IPS DF 4.7 (cell line): ENCODE data around the gene MCOLN1.

ENCODE experiments used
- DNase-seq: peaks from one replicate; pipeline ENCODE4 v3.0.0-alpha.2; 2013; ENCODE audit warnings: low spot score; ENCODE audit errors: extremely low read depth

Gene MCOLN1

DNA sequence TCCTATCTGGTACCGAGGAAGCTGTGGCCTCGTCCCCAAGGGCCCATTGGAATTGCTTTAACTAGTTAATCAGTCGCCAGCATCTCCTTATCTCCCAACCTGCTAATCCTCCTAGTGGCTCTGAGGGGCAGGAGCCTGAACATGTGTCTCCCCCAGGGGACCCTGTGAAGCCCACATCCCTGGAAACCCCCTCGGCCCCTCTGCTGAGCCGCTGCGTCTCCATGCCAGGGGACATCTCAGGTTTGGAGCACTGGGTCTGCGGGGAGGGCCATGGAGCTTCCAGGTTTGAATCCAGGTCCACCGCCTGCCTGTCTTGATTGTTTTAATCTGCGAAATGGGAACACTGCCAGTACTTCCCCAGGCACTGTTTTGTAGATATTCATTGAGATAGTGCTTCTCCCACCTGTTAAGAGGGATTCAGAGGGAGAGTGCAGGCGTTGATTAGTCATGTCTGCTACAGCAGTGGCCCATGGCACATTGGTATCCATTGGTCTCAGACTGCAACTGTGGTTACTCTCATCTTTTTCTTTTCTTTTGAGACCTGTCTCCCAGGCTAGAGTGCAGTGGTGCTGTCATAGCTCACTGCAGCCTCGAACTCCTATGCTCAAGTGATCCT is 19.5 kb downstream of the MCOLN1 start:
- no peak for DNase-seq

GRCh38 chr19:7542556-7543348 is 20.3 kb downstream of the MCOLN1 start:
- DNase-seq: no peak

GRCh38 chr19:7544626-7545025 is 22.2 kb downstream of the MCOLN1 start:
- no peak for DNase-seq

DNA sequence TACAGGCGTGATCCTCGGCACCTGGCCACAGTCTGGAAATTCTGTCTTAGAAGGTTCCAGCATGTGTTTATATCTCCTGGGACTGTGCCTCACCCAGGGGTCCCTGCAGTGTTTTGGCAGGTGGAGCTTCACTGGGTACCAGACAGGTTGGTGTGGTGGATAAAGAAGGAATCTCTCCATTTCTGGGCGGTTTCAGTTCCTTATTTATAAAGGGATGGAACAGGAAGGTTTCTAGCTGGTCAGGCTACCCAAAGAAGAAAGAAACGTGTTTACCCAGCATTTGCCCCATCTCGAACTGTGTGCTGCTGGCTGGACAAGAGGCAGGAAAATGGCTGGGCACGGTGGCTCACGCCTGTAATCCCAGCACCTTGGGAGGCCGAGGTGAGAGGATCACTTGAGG is 22.9 kb downstream of the MCOLN1 start:
- DNase-seq: no peak

GRCh38 chr19:7545904-7546303 is 23.5 kb downstream of the MCOLN1 start:
- no peak for DNase-seq

DNA sequence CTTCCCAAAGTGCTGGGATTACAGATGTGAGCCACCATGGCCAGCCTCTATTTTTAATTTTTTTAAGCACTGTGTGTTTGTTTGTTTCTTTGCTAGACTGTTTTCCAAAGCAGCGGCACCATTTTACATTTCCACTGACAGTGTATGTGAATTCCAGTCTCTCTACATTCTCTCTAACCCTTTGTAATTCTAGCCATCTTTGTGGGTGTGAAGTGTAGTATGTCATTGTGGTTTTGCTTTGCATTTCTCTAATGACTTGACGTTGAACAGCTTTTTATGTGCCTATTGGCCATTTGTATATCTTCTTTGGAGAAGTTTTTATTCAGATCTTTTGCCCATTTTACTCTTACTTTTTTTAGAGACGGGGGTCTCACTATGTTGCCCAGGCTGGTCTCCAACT is 24.7 kb downstream of the MCOLN1 start:
- no peak for DNase-seq

DNA sequence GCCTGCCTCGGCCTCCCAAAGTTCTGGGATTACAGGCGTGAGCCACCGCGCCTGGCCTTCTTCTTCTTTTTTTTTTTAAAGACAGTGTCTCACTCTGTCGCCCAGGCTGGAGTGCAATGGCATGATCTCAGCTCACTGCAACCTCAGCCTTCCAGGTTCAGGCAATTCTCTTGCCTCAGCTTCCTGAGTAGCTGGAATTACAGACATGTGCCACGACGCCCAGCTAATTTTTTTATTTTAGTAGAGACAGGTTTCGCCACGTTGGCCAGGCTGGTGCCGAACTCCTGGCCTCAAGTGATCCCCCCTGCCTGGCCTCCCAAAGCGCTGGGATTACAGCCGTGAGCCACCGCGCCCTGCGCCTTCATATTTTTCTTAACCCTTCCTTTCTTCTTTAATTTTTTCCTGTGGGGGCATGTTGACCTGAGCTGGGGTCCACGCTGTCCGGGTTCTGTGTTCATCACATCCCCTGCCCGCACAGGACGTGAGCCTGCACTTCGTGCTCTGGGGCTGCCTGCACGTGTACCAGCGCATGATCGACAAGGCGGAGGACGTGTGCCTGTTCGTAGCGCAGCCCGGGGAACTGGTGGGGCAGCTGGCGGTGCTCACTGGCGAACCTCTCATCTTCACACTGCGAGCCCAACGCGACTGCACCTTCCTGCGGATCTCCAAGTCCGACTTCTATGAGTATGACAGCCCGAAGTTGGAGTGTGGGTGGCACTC is 27.2 kb downstream of the MCOLN1 start:
- no peak for DNase-seq

- DNase-seq: no peak
Measured at GRCh38 chr19:7550169-7550770, 27.8 kb downstream of the MCOLN1 start.

GRCh38 chr19:7550987-7551761 is 28.8 kb downstream of the MCOLN1 start:
- peak; percentile 95 for DNase-seq

DNA sequence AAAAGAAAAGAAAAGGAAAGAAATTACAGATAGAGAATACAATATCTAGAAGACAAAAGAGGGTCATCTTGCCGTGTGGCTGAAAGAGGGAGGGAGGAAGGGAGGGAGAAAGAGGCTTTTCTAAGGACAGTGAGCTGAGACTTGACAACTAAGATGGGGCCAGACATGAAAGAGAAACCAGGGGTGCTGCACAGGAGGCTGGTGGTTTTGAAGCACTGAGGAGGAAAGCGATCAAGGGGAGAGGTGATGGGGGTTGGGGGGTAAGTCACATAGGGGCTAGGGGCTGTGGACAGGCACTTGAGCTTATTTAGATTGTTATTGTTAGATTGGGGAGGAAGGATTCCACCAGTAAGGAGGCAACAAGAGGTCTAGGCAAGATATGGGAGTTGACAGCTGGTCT is 30.4 kb downstream of the MCOLN1 start:
- DNase-seq: no peak

GRCh38 chr19:7554565-7554964 is 32.1 kb downstream of the MCOLN1 start:
- DNase-seq: no peak

DNA sequence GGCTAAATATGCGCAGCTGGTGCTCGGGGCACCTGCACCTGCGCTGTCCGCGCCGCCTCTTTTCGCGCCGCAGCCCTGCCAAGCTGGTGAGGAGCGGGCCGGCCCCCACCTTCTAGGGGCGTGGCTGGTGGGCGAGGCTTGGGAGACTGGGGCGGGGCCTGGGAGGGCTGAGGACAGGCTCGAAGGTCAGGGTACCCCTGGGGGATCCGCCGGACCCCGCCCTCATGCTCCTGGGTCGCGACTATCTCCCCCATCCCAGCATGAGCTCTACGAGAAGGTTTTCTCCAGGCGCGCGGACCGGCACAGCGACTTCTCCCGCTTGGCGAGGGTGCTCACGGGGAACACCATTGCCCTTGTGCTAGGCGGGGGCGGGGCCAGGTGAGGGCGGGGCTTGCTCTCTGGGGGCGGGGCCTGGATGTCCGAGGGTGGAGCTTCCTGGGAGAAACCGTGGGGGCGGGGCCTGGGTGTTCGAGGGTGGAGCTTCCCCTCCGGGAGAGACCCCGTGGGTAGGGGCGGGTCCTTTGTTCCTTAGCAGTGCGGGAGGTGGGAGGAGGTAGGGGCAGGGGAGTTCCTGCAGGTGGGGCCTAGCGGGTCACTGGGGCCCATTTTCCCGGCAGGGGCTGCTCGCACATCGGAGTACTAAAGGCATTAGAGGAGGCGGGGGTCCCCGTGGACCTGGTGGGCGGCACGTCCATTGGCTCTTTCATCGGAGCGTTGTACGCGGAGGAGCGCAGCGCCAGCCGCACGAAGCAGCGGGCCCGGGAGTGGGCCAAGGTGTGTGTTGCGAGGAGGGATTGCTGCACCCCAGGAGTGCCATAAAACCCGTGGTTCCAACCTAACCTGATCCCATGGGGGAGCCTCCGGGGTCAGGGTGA is 32.8 kb downstream of the MCOLN1 start:
- DNase-seq: no peak

DNA sequence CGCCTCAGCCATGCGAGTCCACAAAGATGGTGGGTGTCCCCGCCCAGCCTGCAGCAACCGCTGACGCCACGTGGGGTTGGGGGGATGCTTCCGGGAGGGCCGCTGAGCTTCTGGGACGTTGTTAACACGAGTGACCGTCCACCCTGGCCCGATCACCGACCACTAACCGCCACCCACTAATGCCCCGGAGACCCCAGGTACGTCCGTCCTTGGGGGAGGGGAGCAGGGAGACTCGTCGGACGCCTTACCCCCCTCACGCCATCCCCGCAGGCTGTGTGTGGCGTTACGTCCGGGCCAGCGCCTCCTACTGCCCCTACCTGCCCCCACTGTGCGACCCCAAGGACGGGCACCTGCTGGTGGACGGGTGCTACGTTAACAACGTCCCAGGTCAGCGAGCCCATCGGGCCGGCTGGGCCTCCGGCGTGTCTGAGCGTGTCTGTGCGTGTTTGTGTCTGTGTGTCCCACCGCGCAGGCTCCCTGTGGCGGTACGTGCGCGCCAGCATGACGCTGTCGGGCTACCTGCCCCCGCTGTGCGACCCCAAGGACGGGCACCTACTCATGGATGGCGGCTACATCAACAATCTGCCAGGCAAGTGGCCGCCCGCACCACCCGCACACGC is 34.4 kb downstream of the MCOLN1 start:
- no peak for DNase-seq

GRCh38 chr19:7558667-7559066 is 36.2 kb downstream of the MCOLN1 start:
- DNase-seq: no peak

DNA sequence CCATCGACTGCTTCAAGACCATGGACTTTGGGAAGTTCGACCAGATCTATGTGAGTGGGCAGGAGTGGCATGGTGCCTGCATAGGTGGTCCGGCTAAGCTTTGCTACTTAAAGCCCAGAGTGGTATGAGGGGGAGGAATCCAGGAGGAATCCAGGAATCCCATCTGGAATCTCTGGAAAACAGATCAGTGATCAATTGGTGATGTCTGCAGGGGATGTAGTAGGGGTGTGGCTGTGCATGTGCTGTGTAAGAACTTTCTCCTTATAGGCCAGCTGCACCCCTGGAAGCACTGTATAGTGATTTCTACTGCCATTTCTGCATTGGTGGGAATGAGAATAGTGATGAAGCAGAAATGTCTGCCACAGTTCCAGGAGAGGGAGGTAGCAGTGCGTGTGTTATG is 36.7 kb downstream of the MCOLN1 start:
- DNase-seq: no peak

GRCh38 chr19:7560255-7560654 is 37.8 kb downstream of the MCOLN1 start:
- DNase-seq: no peak

DNA sequence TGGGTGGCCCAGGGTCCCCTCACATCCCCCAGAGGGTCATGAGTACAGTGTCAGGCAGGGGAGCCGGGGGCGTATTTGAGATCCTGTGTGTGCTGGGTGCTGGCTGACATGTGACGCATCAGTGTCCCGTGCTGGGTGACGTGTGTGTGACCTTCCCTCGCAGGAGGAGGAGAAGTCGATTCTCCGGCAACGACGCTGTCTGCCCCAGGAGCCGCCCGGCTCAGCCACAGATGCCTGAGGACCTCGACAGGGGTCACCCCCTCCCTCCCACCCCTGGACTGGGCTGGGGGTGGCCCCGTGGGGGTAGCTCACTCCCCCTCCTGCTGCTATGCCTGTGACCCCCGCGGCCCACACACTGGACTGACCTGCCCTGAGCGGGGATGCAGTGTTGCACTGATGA is 38.9 kb downstream of the MCOLN1 start:
- DNase-seq: no peak

GRCh38 chr19:7562646-7563393 is 40.4 kb downstream of the MCOLN1 start:
- no peak for DNase-seq

GRCh38 chr19:7564866-7565265 is 42.4 kb downstream of the MCOLN1 start:
- no peak for DNase-seq
